ENCODE measurements around the gene POM121L2.
A peak's percentile ranks its signal among the peaks of the same experiment; 100 is the strongest.

POM121L2 gene

DNA sequence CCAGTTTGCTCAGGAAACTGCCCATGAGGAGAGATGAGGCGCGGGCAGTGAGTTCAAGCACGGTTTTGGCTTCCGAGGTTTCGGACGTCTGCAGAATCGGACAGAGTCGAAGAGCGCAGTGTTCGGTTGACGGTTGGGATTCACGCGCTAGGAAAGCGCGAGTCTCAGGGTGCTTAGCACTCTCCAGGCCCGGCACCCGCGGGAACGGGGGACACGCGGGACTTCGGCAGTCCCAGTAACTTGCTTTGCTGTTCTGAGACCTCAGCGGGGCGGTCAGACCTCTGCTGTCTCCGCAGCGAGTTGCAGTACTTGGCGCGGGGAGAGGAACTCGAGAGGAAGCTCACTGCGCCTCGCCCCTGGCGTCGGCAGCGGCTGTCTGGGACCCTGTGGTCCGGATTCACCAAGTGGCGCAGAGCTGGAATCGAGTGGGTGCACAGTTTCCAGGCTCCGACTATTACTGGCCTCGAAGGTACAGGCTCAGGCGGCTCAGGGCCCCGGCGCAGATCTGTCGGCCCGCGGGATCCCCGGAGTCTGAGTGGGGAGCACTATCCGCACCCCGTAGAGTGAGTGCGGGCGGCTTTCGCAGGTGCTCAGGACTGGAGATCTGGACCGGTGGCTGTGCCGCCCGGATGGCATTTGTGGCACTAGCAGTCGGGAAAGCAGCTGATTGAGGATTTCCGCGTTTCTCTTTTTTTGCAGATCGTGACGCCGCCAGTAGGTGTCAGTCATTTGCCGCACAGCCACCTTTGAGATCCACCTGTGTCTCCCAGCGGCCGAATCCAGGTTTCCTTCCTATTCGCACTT is at the start of gene POM121L2:
Gene POM121L2 (minus strand): TSS at position 128 of the 804 bp plus-strand sequence. CDS start 103 bp downstream, at position 25.
- DNase-seq (ENCODE audit: low read depth), result peak; percentile 69
- TF ChIP-seq, protein P1, sequence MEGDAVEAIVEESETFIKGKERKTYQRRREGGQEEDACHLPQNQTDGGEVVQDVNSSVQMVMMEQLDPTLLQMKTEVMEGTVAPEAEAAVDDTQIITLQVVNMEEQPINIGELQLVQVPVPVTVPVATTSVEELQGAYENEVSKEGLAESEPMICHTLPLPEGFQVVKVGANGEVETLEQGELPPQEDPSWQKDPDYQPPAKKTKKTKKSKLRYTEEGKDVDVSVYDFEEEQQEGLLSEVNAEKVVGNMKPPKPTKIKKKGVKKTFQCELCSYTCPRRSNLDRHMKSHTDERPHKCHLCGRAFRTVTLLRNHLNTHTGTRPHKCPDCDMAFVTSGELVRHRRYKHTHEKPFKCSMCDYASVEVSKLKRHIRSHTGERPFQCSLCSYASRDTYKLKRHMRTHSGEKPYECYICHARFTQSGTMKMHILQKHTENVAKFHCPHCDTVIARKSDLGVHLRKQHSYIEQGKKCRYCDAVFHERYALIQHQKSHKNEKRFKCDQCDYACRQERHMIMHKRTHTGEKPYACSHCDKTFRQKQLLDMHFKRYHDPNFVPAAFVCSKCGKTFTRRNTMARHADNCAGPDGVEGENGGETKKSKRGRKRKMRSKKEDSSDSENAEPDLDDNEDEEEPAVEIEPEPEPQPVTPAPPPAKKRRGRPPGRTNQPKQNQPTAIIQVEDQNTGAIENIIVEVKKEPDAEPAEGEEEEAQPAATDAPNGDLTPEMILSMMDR (IDR thresholded peaks at IDR 0.05; ENCODE audit: control insufficient read depth, extremely low read depth, insufficient read depth), result peak; percentile 80
- H3K4me3 ChIP-seq (ENCODE audit: low read depth, low read length), result peak within 1 kb of the TSS; percentile 58

DNA sequence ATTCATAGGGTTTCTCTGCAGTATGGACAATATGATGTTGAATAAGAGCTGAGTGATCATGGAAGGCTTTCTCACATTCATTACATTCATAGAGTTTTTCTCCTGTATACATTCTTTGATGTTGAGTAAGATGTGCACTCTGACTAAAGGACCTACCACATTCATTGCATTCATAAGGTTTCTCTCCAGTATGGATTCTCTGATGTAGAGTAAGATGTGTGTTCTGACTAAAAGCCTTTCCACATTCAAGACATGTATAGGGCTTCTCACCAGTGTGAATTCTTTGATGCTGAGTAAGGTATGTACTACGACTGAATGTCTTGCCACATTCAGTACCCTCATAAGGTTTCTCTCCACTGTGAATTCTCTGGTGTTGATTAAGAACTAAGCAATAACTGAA is 47.2 kb upstream of the POM121L2 start:
- TF ChIP-seq, protein P1 (IDR thresholded peaks at IDR 0.05; ENCODE audit: control insufficient read depth, extremely low read depth, insufficient read depth), result no peak
- DNase-seq (ENCODE audit: low read depth), result no peak
- no peak overlapping the region for H3K4me3 ChIP-seq (ENCODE audit: low read depth, low read length)

DNA sequence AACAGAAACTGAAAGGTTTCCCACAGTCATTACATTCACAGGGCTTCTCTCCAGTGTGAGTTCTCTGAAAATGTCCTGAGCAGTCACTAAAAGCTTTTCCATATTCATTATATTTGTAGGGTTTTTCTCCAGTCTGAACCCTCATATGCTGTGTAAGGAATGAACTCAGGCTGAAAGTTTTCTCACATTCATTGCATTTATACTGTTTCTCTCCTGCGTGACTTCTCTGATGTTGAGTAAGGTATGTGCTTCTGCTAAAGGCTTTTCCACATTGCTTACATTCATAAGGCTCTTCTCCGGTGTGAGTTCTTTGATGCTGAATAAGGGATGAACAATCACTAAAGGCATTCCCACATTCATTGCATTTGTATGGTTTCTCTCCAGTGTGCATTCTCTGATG is 46.7 kb upstream of the POM121L2 start:
- TF ChIP-seq, protein P1 (IDR thresholded peaks at IDR 0.05; ENCODE audit: control insufficient read depth, extremely low read depth, insufficient read depth), result no peak
- DNase-seq (ENCODE audit: low read depth), result no peak

DNA sequence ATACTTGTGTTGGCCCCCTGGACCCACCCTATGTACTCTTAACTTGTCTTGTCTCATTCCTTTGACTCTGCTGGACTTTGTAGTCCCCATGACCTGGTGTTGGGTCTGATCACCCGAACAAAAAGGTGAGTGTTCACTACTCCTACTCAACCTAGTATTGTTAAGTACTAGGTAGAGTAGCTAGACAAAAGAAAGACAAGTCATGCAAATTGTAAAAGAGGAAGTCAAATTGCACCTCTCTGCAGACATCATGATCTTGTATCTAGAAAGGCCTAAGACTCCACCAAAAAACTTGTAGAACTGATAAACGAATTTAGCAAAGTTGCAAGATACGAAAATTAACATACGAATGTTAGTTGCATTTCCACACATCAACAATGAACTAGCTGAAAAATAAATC is 40.8 kb upstream of the POM121L2 start:
- no peak for DNase-seq (ENCODE audit: low read depth)
- H3K4me3 ChIP-seq (ENCODE audit: low read depth, low read length), result no peak overlapping the region
- TF ChIP-seq, protein P1 (IDR thresholded peaks at IDR 0.05; ENCODE audit: control insufficient read depth, extremely low read depth, insufficient read depth), result no peak

More for the DNA sequence above, 46.7 kb upstream of the POM121L2 start:
- H3K4me3 ChIP-seq (ENCODE audit: low read depth, low read length), result no peak overlapping the region

DNA sequence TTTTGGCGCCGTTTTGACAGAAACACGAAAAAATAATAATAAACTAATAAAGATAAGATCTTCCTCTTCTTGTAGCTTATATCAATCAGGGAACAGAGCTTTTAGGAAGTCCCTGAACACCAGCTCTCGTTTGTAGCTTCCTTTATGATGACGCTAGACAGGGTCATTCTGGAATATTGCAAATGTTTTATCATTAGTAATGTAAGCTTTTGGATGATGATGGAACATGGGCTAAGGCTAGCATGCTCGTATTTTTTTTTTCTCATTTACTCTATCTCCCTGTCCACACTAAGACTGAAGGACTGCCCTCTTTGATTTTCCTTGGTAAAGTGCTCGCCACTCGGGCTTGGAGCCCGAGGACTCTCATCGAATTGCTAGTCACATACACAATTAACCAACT is 22.1 kb upstream of the POM121L2 start:
- TF ChIP-seq, protein P1 (IDR thresholded peaks at IDR 0.05; ENCODE audit: control insufficient read depth, extremely low read depth, insufficient read depth), result no peak
- peak overlapping the region; percentile 59 for H3K4me3 ChIP-seq (ENCODE audit: low read depth, low read length)
- no peak for DNase-seq (ENCODE audit: low read depth)

DNA sequence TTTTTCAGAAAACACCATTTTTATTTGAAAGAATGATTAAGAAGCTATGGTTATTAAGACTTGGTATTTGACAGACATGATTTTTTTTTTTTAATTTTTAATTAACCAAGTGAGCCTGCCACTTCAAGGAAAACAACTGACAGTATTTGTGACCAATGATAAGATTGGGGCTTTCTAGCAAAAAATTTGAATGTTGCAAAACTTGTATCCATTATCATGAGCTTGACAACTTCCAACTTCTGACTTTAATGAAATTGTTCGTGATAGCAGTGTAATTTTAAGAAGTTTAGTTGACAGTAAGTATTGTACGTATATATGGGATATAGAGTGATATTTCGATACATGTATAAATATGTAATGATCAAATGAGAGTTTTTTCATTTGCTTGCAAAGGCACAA is 21.6 kb upstream of the POM121L2 start:
- TF ChIP-seq, protein P1 (IDR thresholded peaks at IDR 0.05; ENCODE audit: control insufficient read depth, extremely low read depth, insufficient read depth), result no peak
- peak overlapping the region; percentile 59 for H3K4me3 ChIP-seq (ENCODE audit: low read depth, low read length)
- no peak for DNase-seq (ENCODE audit: low read depth)

Measured in LNCaP clone FGC (cell line).